ENCODE results near the gene APEX2.
"Not testable (repeated sequence)": the region's sequence is repeated elsewhere in the genome, so short reads cannot be mapped to it uniquely, and the experiment has no call there.

The APEX2 gene

GRCh38 chrX:55014897-55015299 is 14.7 kb downstream of the APEX2 start:
- DNase-seq, result no peak

GRCh38 chrX:55026143-55026542 is 26.0 kb downstream of the APEX2 start:
- no peak for DNase-seq

GRCh38 chrX:55026840-55027239 is 26.7 kb downstream of the APEX2 start:
- no peak for DNase-seq

GRCh38 chrX:55028040-55028439 is 27.9 kb downstream of the APEX2 start:
- no peak for DNase-seq

- no peak for DNase-seq
Observed at GRCh38 chrX:55028611-55029010, 28.4 kb downstream of the APEX2 start.

- DNase-seq, result no peak
Observed at GRCh38 chrX:55029291-55029690, 29.1 kb downstream of the APEX2 start.

GRCh38 chrX:55030271-55031205 is 30.4 kb downstream of the APEX2 start, which contains the start of gene ALAS2:
ALAS2 (minus strand) TSS chrX:55030977; CDS start chrX:55026000, 4,977 bp downstream.
- DNase-seq, result no peak

GRCh38 chrX:55033429-55033828 is 33.3 kb downstream of the APEX2 start:
- no peak for DNase-seq

- no peak for DNase-seq
Observed at GRCh38 chrX:55039471-55039870, 39.3 kb downstream of the APEX2 start.

GRCh38 chrX:55041514-55041913 is 41.4 kb downstream of the APEX2 start:
- no peak for DNase-seq

GRCh38 chrX:55050599-55050998 is 50.4 kb downstream of the APEX2 start:
- DNase-seq, result not testable (repeated sequence)

GRCh38 chrX:55056820-55057674 is 56.9 kb downstream of the APEX2 start:
- peak; percentile 66 for DNase-seq

GRCh38 chrX:55057675-55058249 is 57.6 kb downstream of the APEX2 start:
- peak; percentile 62 for DNase-seq

All from CD4-positive, alpha-beta T cell treated with Interleukin-17A for 1 hour (primary cell).